C4-2B (cell line): Measurements from ENCODE around the gene AUTS2.

ENCODE experiments used
- H3K27ac ChIP-seq: fragments of 450-650 bp; 2 replicates; pipeline ENCODE4 v1.5.1; 2017
- CTCF ChIP-seq: fragments of 450-650 bp; conservative IDR thresholded peaks from 2 replicates; pipeline ENCODE4 v1.5.1; 2017; ENCODE audit warnings: mild to moderate bottlenecking
- ZFX ChIP-seq: fragments of 450-650 bp; IDR thresholded peaks from 2 replicates; pipeline ENCODE4 v1.6.1; 2017

Gene AUTS2

DNA sequence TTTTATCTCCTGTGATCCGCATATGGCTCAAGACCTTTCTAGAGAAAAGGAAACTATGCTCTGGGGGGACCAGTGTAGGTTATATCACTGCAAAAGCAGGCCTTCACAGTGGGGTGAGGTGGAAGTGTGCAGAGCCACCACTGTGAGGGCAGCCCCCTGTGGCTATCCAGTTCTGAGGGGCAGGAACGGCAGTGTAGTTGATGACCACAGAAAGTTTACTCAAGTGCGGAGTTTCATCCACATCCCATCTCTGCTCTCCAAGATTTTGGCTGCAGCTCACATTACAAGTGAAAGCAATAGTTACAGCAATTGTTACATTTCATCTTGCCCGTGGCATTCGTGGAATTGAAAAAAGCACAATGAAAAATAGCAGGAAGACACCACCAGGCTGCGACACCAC lies 1187.8 kb downstream of the AUTS2 start:
- no peak overlapping the region for H3K27ac ChIP-seq
- TF ChIP-seq ZFX: no peak
- TF ChIP-seq CTCF: no peak

GRCh38 chr7:70787286-70787685 lies 1189.0 kb downstream of the AUTS2 start:
- H3K27ac ChIP-seq: no peak overlapping the region
- TF ChIP-seq ZFX (no peak), CTCF (no peak)

GRCh38 chr7:70787771-70788170 lies 1189.5 kb downstream of the AUTS2 start:
- TF ChIP-seq ZFX (no peak), CTCF (no peak)
- H3K27ac ChIP-seq: no peak overlapping the region

GRCh38 chr7:70788276-70788675 lies 1190.0 kb downstream of the AUTS2 start:
- H3K27ac ChIP-seq: no peak overlapping the region; the same call in 1 of the 2 replicates
- TF ChIP-seq CTCF (peak; percentile 35), ZFX (no peak)

- TF ChIP-seq ZFX: no peak
- no peak overlapping the region for H3K27ac ChIP-seq
Measured at GRCh38 chr7:70789481-70790214, 1191.4 kb downstream of the AUTS2 start.

GRCh38 chr7:70790215-70791073 lies 1192.2 kb downstream of the AUTS2 start:
- no peak for TF ChIP-seq CTCF
- no peak for TF ChIP-seq ZFX
- no peak overlapping the region for H3K27ac ChIP-seq

GRCh38 chr7:70791341-70791740 lies 1193.1 kb downstream of the AUTS2 start:
- TF ChIP-seq ZFX: no peak
- no peak for TF ChIP-seq CTCF
- no peak overlapping the region for H3K27ac ChIP-seq
